Kasumi-1 (cell line): Measurements from ENCODE around the gene CTAG1B.
"Not testable (repeated sequence)": the region's sequence is repeated elsewhere in the genome, so short reads cannot be mapped to it uniquely, and the experiment has no call there.

ENCODE experiments used
- DNase-seq, 2 experiments: peaks; one replicate each; lab custom pipeline; 2025; lab: John Stamatoyannopoulos, UW

Gene CTAG1B

DNA sequence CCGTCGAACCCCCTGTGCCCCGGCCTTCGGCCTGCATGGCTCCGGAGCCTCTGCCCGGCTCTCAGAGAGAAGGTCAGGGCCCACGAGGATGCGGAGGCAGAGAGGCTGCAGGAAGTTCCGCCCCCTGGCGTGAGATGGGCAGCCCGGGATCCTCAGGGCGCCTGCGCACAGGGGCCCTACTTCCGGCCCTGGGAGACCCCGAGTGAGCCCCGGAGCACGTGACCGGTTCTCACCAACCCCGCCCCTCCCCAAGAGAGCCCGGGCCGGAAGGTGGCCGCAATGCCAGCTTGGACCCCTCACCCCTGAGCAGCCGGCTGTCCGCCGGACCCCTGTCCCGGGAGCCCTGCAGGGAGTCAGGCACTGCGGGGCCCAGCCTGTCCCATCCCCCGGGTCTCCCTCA lies at the start of gene CTAG1B:
Gene CTAG1B (minus strand): TSS at position 101 of the 400 bp plus-strand sequence. CDS start 64 bp downstream, at position 37.
- not testable (repeated sequence) for DNase-seq

DNA sequence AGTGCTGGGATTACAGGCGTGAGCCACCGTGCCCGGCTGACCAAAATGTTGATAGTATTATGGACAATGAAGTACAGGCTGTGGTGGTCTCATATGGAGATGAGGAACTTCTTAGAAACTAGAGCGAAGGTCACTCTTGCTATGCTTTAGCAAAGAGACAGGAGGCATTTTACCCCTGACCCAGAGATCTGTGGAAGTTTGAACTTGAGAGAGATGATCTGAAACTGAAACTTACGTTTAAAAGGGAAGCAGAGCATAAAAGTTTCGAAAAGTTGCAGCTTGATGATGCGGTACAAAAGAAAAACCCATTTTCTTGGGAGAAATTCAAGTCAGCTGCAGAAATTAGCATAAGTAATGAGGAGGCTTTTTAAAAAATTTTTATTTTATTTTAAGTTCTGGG lies 42.8 kb upstream of the CTAG1B start:
- no peak for DNase-seq

DNA sequence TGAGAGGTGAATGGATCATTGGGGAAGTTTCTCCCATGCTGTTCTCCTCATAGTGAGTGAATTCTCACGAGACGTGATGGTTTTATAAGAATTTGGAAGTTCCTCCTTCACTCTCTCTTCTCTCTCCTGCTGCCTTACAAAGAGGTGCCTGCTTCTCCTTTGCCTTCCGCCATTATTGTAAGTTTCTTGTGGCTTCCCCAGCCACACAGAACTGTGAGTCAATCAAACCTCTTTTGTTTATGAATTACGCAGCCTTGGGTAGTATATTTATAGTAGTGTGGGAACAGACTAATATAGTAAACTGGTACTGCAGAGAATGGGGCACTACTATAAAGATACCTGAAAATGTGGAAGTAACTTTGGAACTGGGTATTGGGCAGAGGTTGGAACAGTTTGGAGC lies 42.1 kb upstream of the CTAG1B start:
- DNase-seq = no peak

DNA sequence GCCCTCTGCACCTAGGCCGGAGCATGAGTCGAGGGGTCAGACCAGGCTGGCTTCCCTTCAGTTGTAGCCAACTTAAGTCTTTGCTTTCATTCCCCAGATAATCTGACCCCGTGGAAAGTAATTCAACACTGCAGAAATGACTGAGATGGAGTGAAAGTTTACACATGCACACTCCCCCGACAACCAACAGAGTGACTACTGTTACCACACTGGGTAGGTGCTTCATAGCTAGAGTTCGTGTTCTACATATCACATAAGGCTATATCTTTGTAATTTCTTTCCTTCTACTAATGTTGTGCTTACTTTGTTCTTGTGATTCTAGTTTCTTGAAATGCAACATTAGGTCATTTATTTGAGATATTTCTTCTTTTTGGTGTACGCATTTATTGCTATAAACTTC lies 41.5 kb upstream of the CTAG1B start:
- DNase-seq = no peak

DNA sequence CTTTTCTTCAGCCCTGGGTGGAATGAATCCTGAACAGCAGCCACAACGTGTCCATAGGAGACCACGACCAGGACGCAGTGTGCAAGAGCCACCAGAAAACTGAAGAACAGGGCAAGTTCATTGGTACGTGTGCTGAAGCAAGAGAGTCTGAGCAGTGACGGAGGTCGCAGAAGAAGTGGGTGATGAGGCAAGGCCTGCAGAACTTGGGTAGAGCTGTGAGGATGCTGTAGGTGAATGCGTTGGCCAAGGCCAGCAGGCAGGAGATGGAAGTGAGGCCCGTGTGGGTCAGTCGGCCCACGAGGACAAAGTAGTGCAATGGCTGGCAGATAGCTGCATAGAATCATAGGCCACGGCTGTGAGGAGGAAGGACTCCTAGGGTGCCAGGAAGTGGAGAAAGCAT lies 39.9 kb upstream of the CTAG1B start:
- DNase-seq = no peak

DNA sequence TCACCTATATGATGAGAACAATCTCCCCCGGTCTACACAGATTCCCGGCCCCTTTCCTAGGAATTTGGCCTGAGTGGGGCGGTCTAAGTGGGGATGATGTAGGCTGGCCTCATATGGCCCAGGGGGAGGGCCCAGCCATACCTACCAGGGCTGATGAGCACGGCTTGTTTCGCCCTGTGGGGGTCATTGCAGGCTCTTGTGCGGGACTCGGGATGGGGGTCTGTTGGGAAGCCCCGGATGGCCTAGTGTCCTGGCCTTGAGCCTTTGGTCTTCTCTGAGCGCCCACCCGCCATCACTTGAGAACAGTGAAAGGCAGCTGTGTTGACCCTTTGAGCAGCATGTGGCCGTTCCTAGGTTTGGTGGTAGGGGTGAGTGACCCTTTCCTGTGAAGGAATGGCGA lies 39.1 kb upstream of the CTAG1B start:
- no peak for DNase-seq

DNA sequence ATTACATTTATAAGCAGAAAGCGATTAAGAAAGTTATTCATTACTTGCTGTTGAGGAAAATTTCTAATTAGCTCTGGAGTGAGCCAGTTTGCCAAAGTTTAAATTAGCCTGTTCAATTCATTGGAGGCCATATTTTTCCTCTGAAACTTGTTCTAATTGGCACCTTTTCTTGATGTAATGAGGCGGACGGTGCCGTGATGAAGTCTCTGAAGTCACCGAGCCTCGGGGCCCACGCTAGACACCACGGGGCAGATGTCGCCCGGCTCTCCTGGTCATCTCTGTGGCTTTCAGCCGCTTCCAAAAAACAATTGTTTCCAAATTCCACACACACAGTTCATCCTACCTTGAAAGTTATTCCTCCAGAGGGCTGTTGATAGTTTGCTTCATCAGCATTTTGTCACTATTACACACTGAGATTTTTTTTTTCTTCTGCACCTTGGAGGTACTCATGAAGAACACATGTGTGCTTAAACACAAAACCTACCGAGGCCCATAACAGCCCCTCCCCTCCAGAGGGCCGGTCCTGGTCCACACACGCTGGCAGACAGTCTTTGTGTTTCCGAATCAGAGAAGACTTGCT lies 38.2 kb upstream of the CTAG1B start:
- no peak for DNase-seq

DNA sequence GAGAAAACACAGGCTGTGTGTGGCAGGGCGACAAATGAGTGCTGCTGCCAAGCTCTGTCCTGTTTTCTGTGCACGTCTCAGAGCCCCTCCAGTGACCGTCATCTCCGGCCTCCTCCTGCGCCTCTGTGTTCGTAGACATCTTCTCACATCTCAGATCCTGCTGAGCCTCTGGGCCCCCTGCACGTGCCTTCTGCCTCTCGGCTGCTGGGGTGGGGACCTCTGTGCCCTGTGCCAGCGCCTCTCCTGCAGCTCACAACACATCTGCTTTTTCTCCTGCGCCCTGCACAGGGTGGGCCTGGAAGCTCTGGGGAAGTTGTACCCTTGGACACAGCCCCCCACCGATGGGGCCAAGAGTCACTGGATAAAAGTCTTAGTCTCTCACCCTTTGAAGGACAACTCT lies 36.7 kb upstream of the CTAG1B start:
- DNase-seq = no peak

DNA sequence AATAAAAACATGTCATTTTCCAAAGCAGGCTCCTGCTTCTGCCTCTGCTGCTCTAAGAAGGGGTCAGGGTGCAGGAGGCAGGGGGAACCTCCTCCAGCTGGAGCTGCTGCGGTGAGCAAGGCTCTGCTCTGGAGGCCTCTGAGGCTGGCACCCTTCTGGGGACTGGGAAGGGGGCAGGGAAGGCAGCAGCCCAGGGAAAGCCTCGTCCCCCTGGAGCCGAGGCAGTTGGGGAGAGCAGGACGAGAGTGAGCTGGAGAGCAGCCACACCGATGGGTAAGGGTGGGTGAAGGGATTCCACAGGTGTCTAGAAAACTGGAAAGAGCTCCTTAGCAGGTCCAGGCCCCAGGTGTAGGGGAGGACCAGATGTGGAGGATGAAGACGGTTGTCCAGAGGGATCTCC lies 36.3 kb upstream of the CTAG1B start:
- DNase-seq = no peak

DNA sequence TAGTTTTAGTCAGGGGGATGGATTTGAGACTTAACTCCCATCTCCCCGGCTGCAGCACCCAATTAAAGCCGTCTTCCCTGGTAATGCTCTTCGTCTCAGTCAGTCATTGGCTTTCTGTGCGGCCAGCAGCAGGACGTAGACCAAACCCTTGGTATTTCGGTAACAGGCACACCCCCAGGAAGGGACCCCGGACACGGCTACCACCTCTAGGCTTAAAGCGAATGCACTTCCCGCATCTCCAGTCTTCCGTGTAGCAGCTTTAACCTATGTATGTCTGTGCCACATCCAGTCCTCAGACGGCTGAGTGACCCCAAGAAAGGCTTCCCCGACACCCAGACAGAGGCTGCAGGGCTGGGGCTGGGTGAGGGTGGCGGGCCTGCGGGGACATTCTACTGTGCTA lies 35.8 kb upstream of the CTAG1B start:
- DNase-seq = no peak

DNA sequence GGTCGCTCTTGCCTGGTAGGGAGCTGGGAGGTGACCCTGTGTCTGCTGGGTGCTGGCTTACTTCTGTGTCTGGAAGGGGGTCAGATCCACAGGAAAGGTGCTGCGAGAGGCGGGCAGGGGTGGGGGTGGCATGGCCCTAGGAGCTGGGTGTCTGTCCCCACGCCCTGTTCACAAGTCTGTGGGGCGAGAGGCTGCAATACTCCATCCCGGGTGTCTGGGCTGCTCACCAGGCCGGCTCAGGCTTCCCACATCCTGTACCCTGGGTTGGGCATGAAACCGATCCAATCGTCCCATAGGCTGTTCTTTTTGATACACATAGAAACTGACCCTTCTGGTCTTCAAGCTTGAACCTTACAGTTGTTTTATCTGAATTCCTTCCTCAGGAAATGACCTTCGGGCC lies 35.3 kb upstream of the CTAG1B start:
- DNase-seq = no peak

DNA sequence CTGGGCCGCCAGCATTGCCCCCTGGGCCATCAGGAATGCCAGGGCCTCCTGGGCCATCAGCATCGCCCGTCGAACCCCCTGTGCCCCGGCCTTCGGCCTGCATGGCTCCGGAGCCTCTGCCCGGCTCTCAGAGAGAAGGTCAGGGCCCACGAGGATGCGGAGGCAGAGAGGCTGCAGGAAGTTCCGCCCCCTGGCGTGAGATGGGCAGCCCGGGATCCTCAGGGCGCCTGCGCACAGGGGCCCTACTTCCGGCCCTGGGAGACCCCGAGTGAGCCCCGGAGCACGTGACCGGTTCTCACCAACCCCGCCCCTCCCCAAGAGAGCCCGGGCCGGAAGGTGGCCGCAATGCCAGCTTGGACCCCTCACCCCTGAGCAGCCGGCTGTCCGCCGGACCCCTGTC lies 34.3 kb upstream of the CTAG1B start, which contains the start of gene CTAG2:
Gene CTAG2 (minus strand): TSS at position 167 of the 400 bp plus-strand sequence. CDS start 64 bp downstream, at position 103.
- not testable (repeated sequence) for DNase-seq

DNA sequence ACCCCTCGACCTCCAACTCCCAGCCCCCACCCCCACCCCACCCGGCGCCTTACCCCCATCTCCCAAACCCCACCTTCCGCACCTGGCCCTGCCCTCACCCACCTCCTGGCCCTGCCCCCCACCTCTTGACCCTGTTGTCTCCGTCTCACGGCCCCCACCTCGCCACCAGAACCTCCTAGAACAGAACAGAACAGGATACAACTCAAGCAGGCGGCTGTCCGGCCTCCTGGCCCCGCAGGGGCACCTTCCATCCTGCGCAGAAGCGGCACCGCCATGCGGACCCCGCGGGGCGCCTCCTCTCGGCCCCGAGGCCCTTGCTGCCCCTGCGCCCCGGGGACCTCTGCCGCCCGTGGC lies 33.9 kb upstream of the CTAG1B start:
- no peak for DNase-seq

DNA sequence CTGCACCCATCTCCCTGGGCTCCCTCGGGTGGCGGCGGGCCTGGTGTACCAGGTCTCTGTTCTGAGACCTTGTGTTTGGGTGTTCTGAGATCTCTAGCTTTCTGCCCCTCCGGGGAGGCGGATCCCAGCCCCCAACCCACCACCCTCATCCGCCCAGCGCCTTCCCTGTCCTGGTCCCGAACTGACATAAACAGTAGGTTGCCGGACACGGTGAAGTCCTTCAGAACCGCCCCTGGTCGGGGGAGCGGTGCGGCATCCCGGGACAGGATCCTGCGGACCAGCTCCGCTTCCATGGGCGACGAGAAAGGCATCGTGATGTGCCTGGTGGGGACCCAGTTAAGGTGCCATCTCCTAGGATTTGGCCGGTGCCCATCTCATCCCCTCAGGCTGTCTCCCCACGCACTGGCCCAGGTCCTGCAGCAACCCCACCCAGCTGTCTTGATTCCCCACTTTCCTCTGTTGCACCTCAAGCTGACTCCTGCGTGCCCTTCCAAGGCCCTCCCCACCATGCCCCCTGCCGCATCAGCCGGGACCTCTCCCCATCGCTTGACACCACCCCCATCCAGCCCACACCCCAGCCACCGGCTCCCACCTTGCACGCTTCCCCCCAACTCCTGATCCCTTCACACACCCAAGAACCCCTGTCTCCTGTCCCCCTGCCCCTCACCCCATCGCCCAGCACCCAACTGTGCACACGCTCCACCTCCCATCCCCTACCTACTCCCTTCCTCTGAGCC lies 33.4 kb upstream of the CTAG1B start:
- DNase-seq = no peak

DNA sequence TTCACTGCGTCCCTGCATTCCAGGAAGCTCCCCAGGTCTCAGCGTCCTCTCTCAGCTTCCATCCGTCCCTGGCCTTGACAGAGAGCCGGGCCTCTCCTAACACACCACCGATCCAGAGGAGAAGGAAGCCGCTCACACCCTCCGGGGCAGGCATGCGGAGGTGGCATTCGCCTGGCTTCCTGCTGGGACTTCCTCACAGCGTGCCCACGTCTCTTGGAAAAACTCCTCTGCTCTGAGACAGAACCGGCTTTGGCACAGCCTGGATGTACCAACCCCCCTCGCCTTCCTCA lies 31.1 kb upstream of the CTAG1B start:
- DNase-seq = no peak

DNA sequence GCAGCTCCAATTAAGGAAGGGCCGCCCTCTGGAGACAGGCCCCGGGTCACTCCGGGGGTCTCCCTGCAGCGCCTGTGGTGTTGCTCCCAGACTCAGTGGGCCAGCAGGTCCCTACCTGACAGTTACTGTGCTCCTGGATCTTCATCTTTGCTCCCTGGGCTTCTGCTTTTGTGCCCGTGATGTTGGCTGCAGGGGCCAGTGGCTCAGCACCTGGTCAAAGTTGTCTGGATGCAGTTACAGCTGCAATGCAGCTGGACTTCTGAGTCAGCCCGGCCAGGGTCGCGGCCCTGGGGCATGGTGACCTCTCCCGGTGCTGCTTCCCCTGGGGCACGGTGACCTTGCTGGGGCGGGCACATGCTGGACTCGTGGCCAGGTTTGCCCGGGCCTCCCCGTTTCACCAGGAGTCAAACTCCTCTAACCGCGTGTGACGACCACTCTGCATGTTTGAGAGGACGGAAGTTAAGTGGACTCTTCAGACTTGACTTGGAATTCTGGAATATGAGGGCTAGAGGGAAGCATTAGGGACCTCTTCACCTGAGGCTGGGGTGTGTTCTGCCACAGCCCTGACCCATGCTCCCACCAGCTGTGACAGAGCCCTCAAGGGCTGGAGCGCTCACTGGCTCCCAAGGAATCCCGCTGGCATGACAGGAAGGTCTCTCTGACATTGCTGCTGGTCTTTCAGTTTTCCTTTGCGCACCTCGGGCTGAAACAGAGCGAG lies 30.6 kb upstream of the CTAG1B start:
- no peak for DNase-seq

DNA sequence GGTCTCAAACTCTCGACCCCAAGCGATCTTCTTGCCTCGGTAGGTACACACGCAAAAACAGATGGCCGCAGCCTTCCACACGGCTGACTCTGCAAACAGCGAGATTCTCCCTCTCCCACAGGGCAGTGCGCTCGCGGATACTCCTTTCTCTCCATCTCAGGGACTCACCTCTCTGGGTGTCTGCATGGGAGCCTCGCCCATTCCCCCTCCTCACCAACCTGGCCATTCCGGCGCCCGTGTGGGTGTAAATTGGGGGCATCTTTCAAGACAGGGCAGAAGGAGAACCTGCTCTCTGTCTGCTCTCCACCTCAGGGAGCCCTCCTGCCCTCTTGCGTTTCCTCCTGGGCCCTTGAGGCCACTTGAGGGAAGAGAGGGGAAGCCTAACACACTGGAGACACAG lies 29.8 kb upstream of the CTAG1B start:
- DNase-seq = no peak

DNA sequence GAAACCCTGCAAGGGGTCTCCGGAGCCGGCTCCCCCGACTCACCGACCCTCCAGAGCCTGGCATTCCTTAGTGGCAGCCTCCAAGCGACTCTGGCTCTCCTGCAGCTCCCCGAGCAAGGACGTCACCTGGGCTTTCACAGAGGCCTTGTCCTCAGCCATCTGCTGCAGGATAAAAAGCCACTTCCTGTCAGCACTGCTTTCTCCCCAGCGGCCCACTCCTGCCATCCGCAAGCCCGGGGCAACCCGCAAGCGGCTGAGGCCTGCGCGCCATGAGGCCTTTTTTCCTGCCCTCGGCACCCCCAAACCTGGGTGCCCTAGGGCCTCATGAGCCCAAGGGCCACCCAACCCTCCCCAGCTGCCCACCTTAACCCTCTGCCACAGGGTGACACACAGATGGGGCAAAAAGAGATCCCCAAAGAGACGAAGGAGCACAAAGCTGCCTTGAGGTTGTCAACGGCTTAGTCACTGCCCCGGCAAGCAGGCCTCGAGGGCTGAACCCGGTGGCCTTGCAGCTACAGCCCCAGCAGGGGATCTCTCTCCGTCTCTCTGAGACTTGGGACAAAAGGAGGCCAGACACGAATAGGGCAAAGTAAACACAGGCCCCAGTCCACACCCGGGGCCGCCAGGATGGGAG lies 26.8 kb upstream of the CTAG1B start:
- not testable (repeated sequence) for DNase-seq

DNA sequence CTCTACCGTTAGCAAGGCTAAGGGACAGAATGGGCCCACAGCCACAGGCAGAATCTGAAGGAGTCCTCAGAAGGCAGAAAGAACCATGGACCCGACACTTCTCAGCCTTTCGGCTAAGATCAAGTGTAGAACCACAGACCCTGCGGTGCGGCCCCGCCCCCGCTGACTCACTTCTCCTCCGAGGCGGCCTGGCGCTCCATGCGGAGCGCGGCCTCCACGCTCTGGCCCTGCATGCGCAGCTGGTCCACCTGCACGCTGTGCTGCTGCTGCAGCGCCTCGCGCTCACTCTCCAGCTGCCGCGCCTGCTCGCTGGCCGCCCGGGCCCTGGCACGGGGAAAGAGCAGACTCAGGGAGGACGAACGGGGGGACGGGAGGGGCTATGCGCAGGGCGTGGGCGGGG lies 24.6 kb upstream of the CTAG1B start:
- DNase-seq = not testable (repeated sequence)

DNA sequence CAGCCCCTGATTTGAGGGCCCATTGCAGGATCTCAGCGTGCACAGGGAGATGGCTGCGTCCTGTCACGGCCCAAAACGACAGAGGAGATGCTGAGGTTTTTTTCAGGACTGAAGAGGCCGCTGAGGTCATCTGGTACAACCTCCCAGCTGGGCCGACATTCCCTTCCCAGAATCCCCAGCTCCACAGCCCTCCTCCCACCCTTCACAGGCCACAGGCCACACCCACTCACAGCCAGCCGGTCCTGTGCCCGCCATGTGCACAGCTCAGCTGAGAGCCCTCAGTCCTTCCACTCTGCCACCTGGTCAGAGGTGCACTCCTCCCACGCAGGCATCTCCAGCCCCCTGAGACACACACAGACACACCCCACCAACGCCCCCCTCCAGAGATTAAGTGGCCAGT lies 22.7 kb upstream of the CTAG1B start:
- not testable (repeated sequence) for DNase-seq

DNA sequence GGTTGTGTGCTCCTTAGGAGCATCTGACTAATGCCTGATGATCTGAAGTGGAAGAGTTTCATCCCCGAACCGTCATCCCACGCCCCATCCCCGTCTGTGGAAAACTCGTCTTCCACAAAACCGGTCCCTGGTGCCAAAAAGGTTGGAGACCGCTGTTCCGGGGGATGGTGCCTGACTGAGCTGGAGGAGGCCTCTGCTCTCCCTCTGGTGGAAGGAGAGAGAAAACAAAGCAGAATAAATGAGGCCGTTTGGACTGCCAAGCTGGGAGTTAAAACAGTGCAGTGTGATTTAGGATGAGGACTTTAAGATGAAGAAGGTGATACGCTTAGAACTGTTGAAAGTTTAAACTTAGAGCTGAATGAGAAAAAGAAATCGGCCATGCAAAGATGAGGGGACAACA lies 14.6 kb upstream of the CTAG1B start:
- not testable (repeated sequence) for DNase-seq

DNA sequence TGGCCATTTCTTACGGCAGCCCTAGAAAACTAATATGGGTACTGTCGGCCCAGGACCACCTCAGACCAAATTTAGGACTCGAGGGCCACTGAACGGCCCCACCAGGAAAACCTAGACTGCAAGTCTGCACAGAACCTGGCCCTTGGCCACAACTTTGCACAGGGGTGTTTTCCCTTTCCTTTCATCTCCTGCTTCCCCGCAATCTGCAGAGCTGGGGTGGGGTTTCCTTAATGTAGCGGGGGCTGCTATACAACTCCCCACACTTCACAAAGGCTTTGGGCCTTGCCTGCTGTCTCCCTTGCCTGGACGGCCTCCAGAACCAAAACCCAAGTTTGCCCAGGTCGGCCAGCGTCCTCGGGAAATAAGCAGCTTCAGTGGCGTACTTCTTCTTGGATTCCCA lies 11.9 kb upstream of the CTAG1B start:
- not testable (repeated sequence) for DNase-seq

DNA sequence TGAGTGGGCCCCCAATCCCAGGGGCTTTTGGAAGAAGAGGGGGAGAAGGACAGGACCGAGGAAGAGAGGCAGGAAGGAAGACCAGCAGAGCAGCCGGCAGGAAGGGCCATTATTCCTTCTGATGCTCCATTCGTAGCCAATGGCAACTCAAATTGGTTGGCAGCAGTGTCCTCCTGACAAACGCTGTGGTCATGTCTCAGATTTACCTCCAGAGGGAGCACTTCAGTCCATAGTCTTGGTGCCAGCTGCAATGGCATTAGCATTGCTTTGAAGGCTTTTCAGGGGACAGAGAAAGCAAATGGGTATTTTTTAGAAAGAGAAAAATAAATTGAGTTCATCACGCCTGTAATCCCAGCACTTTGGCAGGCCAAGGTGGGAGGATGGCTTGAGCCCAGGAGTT lies 9.9 kb upstream of the CTAG1B start:
- not testable (repeated sequence) for DNase-seq
